ENCODE data around the gene TRERF1. TPM values are rescaled to one million over a fixed set of nuclear protein-coding genes. Genes with fewer than 3 reads are reported as not detected.

The TRERF1 gene
- polyA plus RNA-seq, 1 donor (not counting 4 experiments of a cell fraction or from before 2014, with no cell fraction given): 4.8 TPM

- no peak overlapping the region for H3K4me2 ChIP-seq (ENCODE audit: control insufficient read depth, extremely low read depth, insufficient read depth, low read depth, low read length)
- TF ChIP-seq EZH2 (IDR thresholded peaks at IDR 0.05; ENCODE audit: low read length) (no peak), CTCF (optimal IDR thresholded peaks at IDR 0.05 in 1 of 3, IDR thresholded peaks at IDR 0.05 in 1 of 3, conservative IDR thresholded peaks at IDR 0.05 in 1 of 3; ENCODE audit: extremely low read depth in 1 of 3, insufficient read depth in 2 of 3, low read length in 3 of 3) (no peak)
- FAIRE-seq: no peak
Observed at GRCh38 chr6:42263165-42263728, 188.5 kb downstream of the TRERF1 start.

GRCh38 chr6:42260972-42261371 is 190.8 kb downstream of the TRERF1 start:
- Histone ChIP-seq H3K4me2 (ENCODE audit: control insufficient read depth, extremely low read depth, insufficient read depth, low read depth, low read length) (no peak overlapping the region), H3K9me1 (ENCODE audit: control insufficient read depth, extremely low read depth, insufficient read depth, low read length) (no peaks in the 10 kb centered on the region), H3K36me3 (ENCODE audit: control insufficient read depth in 2 of 2, extremely low read depth in 1 of 2, insufficient read depth in 2 of 2, low read length in 2 of 2) (peaks cover 0 to 4% of the 10 kb centered on the region in 2 experiments), H3K79me2 (ENCODE audit: control insufficient read depth, insufficient read depth, low read length) (no peaks in the 10 kb centered on the region), H3K4me3 (ENCODE audit: control insufficient read depth in 2 of 3, extremely low read depth in 1 of 3, insufficient read depth in 2 of 3, low read depth in 1 of 3, low read length in 3 of 3) (no peak overlapping the region), H4K20me1 (ENCODE audit: control insufficient read depth, extremely low read depth, insufficient read depth, low read length) (no peaks in the 10 kb centered on the region), H3K4me1 (ENCODE audit: control insufficient read depth, extremely low read depth, insufficient read depth, low read length) (no peaks in the 10 kb centered on the region), H3K27ac (ENCODE audit: control insufficient read depth, insufficient read depth, low read length) (no peak overlapping the region), H3K9me3 (ENCODE audit: control insufficient read depth, low read depth, low read length) (no peaks in the 10 kb centered on the region), H2AFZ (ENCODE audit: control insufficient read depth, low read length) (no peak overlapping the region), H3K9ac (ENCODE audit: control insufficient read depth, extremely low read depth, insufficient read depth, low read length) (no peak overlapping the region), H3K27me3 (ENCODE audit: control insufficient read depth, extremely low read depth, insufficient read depth, low read length) (no peaks in the 10 kb centered on the region)
- DNase-seq (ENCODE audit: low read depth, low spot score): no peak
- TF ChIP-seq EZH2 (IDR thresholded peaks at IDR 0.05; ENCODE audit: low read length): no peak
- TF ChIP-seq CTCF (optimal IDR thresholded peaks at IDR 0.05 in 1 of 3, IDR thresholded peaks at IDR 0.05 in 1 of 3, conservative IDR thresholded peaks at IDR 0.05 in 1 of 3; ENCODE audit: extremely low read depth in 1 of 3, insufficient read depth in 2 of 3, low read length in 3 of 3): peak in 2 of 3 experiments; percentile 46 to 61
- dilution Hi-C loops (cut with MboI; ENCODE audit: extremely low pct_ligation_motif_present, low sequenced_read_pairs): no loop called here
- no peak for FAIRE-seq

More at GRCh38 chr6:42263165-42263728, 188.5 kb downstream of the TRERF1 start:
- H3K27me3 ChIP-seq (ENCODE audit: control insufficient read depth, extremely low read depth, insufficient read depth, low read length): no peaks in the 10 kb centered on the region
- no peaks in the 10 kb centered on the region for H3K4me1 ChIP-seq (ENCODE audit: control insufficient read depth, extremely low read depth, insufficient read depth, low read length)
- H2AFZ ChIP-seq (ENCODE audit: control insufficient read depth, low read length): no peak overlapping the region
- no peaks in the 10 kb centered on the region for H3K36me3 ChIP-seq (ENCODE audit: control insufficient read depth in 2 of 2, extremely low read depth in 1 of 2, insufficient read depth in 2 of 2, low read length in 2 of 2)
- no peak overlapping the region for H3K4me3 ChIP-seq (ENCODE audit: control insufficient read depth in 2 of 3, extremely low read depth in 1 of 3, insufficient read depth in 2 of 3, low read depth in 1 of 3, low read length in 3 of 3)
- no peaks in the 10 kb centered on the region for H4K20me1 ChIP-seq (ENCODE audit: control insufficient read depth, extremely low read depth, insufficient read depth, low read length)
- no peak for DNase-seq (ENCODE audit: low read depth, low spot score)
- H3K9me1 ChIP-seq (ENCODE audit: control insufficient read depth, extremely low read depth, insufficient read depth, low read length): no peaks in the 10 kb centered on the region
- no peaks in the 10 kb centered on the region for H3K79me2 ChIP-seq (ENCODE audit: control insufficient read depth, insufficient read depth, low read length)
- H3K27ac ChIP-seq (ENCODE audit: control insufficient read depth, insufficient read depth, low read length): no peak overlapping the region
- no peaks in the 10 kb centered on the region for H3K9me3 ChIP-seq (ENCODE audit: control insufficient read depth, low read depth, low read length)
- H3K9ac ChIP-seq (ENCODE audit: control insufficient read depth, extremely low read depth, insufficient read depth, low read length): no peak overlapping the region
- dilution Hi-C loops (cut with MboI; ENCODE audit: extremely low pct_ligation_motif_present, low sequenced_read_pairs): no loop called here

Measured in keratinocyte (primary cell).